HCT116 (cell line): ENCODE results near the gene FLNC. TPM values are rescaled to one million over a fixed set of nuclear protein-coding genes. Genes with fewer than 3 reads are reported as not detected.
A peak's percentile ranks its signal among the peaks of the same experiment; 100 is the strongest.

ENCODE experiments used
- ATAC-seq: fragments of 200-7000 bp; cut with Tn5 transposase; 2 replicates; pipeline ENCODE4 v1.9.1; 2020; ENCODE audit warnings: mild to moderate bottlenecking, moderate library complexity
- BruUV-seq: library from RNA; stranded (reverse); fragments of 400-500 nt; replicated peaks from 2 replicates; lab custom pipeline; 2021; lab: Mats Ljungman, UMichigan
- CTCF ChIA-PET: fragments of 300-600 bp; sonication (Branson Sonifier 250); formaldehyde crosslinking; loops from one replicate; lab custom pipeline; 2021; ENCODE audit warnings: antibody characterized with exemption; lab: Charles Lee
- POLR2A ChIA-PET: fragments of 300-600, 350-600 bp; sonication (Branson Sonifier 250); formaldehyde crosslinking; loops from one replicate; lab custom pipeline; 2021; ENCODE audit warnings: antibody characterized with exemption; lab: Charles Lee
- RAD21 ChIA-PET, 2 experiments: fragments of 300-600 bp; sonication (Branson Sonifier 250); formaldehyde crosslinking; loops; one replicate each; lab custom pipeline; 2023; ENCODE audit warnings: low total read pairs in 2 of 2; ENCODE audit not compliant: uncharacterized antibody in 2 of 2, unreplicated experiment in 2 of 2, low non-redundant PET in 1 of 2; lab: Charles Lee
- DNase-seq: peaks from one replicate; pipeline ENCODE4 v3.0.0-alpha.2; 2010; ENCODE audit warnings: low read depth, low spot score
- H2AFZ ChIP-seq: fragments of 200-600 bp; shearing (Covaris generic), sonication (generic); 2 replicates; pipeline ENCODE4 v1.6.1; 2017; ENCODE audit warnings: low read depth, mixed run types, mixed read lengths, antibody characterized with exemption, low read length; ENCODE audit not compliant: poor library complexity, severe bottlenecking
- H3K27ac ChIP-seq: 2 replicates; pipeline ENCODE4 v1.5.1; 2012; ENCODE audit warnings: low read depth, low read length
- H3K27me3 ChIP-seq: fragments of 200-600 bp; sonication (generic); 2 replicates; pipeline ENCODE4 v1.6.1; 2016; ENCODE audit warnings: mixed run types, low read length, mixed read lengths; ENCODE audit not compliant: insufficient read depth
- H3K36me3 ChIP-seq, 2 experiments: fragments of 200-500 bp in 1 of 2; fragments of 200-600 bp in 1 of 2; sonication (Bioruptor generic) in 1 of 2; sonication (generic) in 1 of 2; 2 replicates each; pipeline versions ENCODE4 v1.5.1 to v1.6.1; 2014 to 2016; ENCODE audit warnings: low read length in 2 of 2, inconsistent platforms in 1 of 2, mixed read lengths in 1 of 2, mixed run types in 1 of 2; ENCODE audit not compliant: insufficient read depth in 2 of 2, control insufficient read depth in 1 of 2
- H3K4me1 ChIP-seq, 2 experiments: fragments of 200-600 bp in 1 of 2; sonication (generic) in 1 of 2; 2 replicates each; pipeline versions ENCODE4 v1.5.1 to v1.6.1; 2012 to 2017; ENCODE audit warnings: low read length in 2 of 2, inconsistent platforms in 1 of 2, mild to moderate bottlenecking in 1 of 2, mixed read lengths in 1 of 2, mixed run types in 1 of 2, moderate library complexity in 1 of 2; ENCODE audit not compliant: insufficient read depth in 2 of 2, control insufficient read depth in 1 of 2
- H3K4me2 ChIP-seq: fragments of 200-600 bp; sonication (generic); 2 replicates; pipeline ENCODE4 v1.6.1; 2017; ENCODE audit warnings: mixed run types, low read length, mixed read lengths
- H3K4me3 ChIP-seq, 2 experiments: fragments of 200-600 bp in 1 of 2; sonication (generic) in 1 of 2; replicated peaks in 1 of 2; 2 replicates each; pipeline ENCODE4 v1.5.1; 2011 to 2016; ENCODE audit warnings: low read length in 2 of 2, control low read depth in 1 of 2, low read depth in 1 of 2, mild to moderate bottlenecking in 1 of 2, mixed read lengths in 1 of 2, mixed run types in 1 of 2
- H3K79me2 ChIP-seq: fragments of 200-600 bp; sonication (generic); 2 replicates; pipeline ENCODE4 v1.6.1; 2017; ENCODE audit warnings: mild to moderate bottlenecking, mixed run types, low read length, moderate library complexity, mixed read lengths; ENCODE audit not compliant: insufficient read depth
- H3K9ac ChIP-seq: fragments of 200-600 bp; sonication (generic); 2 replicates; pipeline ENCODE4 v1.6.1; 2016; ENCODE audit warnings: low read length, mixed read lengths
- H3K9me2 ChIP-seq: fragments of 200-600 bp; sonication (generic), shearing (Covaris generic); 2 replicates; pipeline ENCODE4 v1.6.1; 2017; ENCODE audit warnings: mixed run types, mild to moderate bottlenecking, moderate library complexity; ENCODE audit not compliant: insufficient read depth
- H3K9me3 ChIP-seq, 2 experiments: fragments of 200-500 bp in 1 of 2; fragments of 200-600 bp in 1 of 2; sonication (Bioruptor generic) in 1 of 2; sonication (generic) in 1 of 2; 2 replicates each; pipeline ENCODE4 v1.6.1; 2014 to 2017; ENCODE audit warnings: low read length in 2 of 2, mixed read lengths in 2 of 2, inconsistent platforms in 1 of 2, low read depth in 1 of 2, mild to moderate bottlenecking in 1 of 2, mixed run types in 1 of 2, moderate library complexity in 1 of 2; ENCODE audit not compliant: control insufficient read depth in 1 of 2, insufficient read depth in 1 of 2
- H4K20me1 ChIP-seq: fragments of 200-600 bp; sonication (generic), shearing (Covaris generic); 2 replicates; pipeline ENCODE4 v1.6.1; 2017; ENCODE audit warnings: mixed run types, mild to moderate bottlenecking, moderate library complexity; ENCODE audit not compliant: insufficient read depth
- CTCF ChIP-seq, 3 experiments: fragments of 200-600 bp in 1 of 3; sonication (generic) in 1 of 3; IDR thresholded peaks in 2 of 3; conservative IDR thresholded peaks in 1 of 3; 2 replicates each; pipeline ENCODE4 v1.5.1; 2012 to 2017; ENCODE audit warnings: low read depth in 2 of 3, low read length in 2 of 3, antibody characterized with exemption in 1 of 3, borderline replicate concordance in 1 of 3, control low read depth in 1 of 3, mild to moderate bottlenecking in 1 of 3, mixed read lengths in 1 of 3, mixed run types in 1 of 3, moderate library complexity in 1 of 3; ENCODE audit not compliant: insufficient read depth in 1 of 3
- EGR1 ChIP-seq: IDR thresholded peaks from 2 replicates; pipeline ENCODE4 v1.6.1; 2012; ENCODE audit warnings: low read depth
- ELF1 ChIP-seq: IDR thresholded peaks from 2 replicates; pipeline ENCODE4 v1.6.1; 2012; ENCODE audit warnings: low read depth, borderline replicate concordance
- EZH2 ChIP-seq: fragments of 200-600 bp; sonication (generic); IDR thresholded peaks from 2 replicates; pipeline ENCODE4 v1.6.1; 2017; ENCODE audit warnings: antibody characterized with exemption, mixed run types
- EZH2phosphoT487 ChIP-seq: fragments of 200-600 bp; IDR thresholded peaks from 2 replicates; pipeline ENCODE4 v1.6.1; 2018; ENCODE audit warnings: antibody characterized with exemption, borderline replicate concordance
- FOSL1 ChIP-seq: IDR thresholded peaks from 2 replicates; pipeline ENCODE4 v1.6.1; 2012; ENCODE audit warnings: low read depth
- RAD21 ChIP-seq: IDR thresholded peaks from 2 replicates; pipeline ENCODE4 v1.6.1; 2012; ENCODE audit warnings: low read depth, mild to moderate bottlenecking
- ZFX ChIP-seq: fragments of 450-650 bp; IDR thresholded peaks from 2 replicates; pipeline ENCODE4 v1.6.1; 2017
- intact Hi-C: fragments of 100-400 bp; cut with micrococcal nuclease; formaldehyde crosslinking; loops from 2 replicates; pipeline ENCODE4 v1.10.0; 2022
- total RNA-seq: library from RNA; stranded (reverse); gene quantifications from one replicate; pipeline ENCODE4 v1.2.1, GENCODE V29; 2021; ENCODE audit not compliant: unreplicated experiment
- TF ChIP-seq, protein P1 (sequence below): IDR thresholded peaks from 2 replicates; pipeline ENCODE4 v1.6.1; 2012

FLNC gene
- total RNA-seq, 1 experiment from 2014 or later: 42.8 TPM

DNA sequence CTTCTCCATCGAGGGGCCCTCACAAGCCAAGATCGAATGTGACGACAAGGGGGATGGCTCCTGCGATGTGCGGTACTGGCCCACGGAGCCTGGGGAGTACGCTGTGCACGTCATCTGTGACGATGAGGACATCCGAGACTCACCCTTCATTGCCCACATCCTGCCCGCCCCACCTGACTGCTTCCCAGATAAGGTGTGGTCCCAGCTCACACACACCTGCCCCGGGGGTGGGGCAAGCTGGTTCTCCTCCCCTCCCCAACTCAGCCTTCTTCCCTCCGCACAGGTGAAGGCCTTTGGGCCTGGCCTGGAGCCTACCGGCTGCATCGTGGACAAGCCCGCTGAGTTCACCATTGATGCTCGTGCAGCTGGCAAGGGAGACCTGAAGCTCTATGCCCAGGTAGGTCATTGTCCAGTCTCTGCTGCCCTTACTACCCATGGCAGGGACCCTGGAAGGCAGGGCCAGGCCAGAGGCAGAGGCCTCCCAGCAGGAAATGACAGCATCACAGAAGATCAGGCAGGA lies 11.0 kb downstream of the FLNC start:
- TF ChIP-seq, protein P1, sequence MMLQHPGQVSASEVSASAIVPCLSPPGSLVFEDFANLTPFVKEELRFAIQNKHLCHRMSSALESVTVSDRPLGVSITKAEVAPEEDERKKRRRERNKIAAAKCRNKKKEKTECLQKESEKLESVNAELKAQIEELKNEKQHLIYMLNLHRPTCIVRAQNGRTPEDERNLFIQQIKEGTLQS: no peak
- TF ChIP-seq, all 23 proteins: peak for 0

DNA sequence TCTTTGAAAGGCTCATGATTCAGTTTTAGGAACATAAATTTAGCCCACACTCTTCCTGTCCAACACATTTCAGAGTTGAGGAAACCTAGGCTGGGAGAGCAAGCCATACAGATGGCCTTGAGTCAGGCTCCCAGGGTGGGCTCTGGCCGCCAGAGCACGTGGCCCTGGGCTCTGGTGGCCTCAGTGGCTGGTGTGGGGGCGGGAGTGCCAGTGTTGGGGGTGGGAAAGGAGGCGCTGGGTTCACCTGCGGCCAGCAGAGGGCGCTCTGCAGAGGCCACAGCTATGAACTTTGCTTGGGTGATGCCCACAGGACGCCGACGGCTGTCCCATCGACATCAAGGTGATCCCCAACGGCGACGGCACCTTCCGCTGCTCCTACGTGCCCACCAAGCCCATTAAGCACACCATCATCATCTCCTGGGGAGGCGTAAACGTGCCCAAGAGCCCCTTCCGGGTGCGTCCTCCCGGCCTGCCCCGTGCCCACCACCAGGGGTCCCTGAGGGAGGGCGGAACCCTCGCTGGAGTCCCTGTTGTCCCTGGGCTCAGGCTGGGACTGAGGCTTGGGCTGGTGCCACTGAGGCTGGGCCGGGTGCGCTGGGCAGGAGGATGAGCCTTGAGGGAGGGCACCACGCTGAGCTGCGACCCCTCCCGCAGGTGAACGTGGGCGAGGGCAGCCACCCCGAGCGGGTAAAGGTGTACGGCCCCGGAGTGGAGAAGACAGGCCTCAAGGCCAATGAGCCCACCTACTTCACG lies 11.9 kb downstream of the FLNC start:
- intact Hi-C loops: no loop called here
- Histone ChIP-seq H3K4me3 (no peak overlapping the region), H3K9me3 (no peaks in the 10 kb centered on the region), H3K9ac (no peak overlapping the region), H3K36me3 (peaks cover 0 to 28% of the 10 kb centered on the region in 2 experiments; a peak in 1 of 4 replicates), H3K9me2 (no peaks in the 10 kb centered on the region), H4K20me1 (no peaks in the 10 kb centered on the region), H3K4me2 (no peak overlapping the region), H2AFZ (no peak overlapping the region), H3K4me1 (peaks cover 0 to 8% of the 10 kb centered on the region in 2 experiments; a peak in 2 of 4 replicates), H3K27me3 (no peaks in the 10 kb centered on the region), H3K27ac (no peak overlapping the region), H3K79me2 (no peaks in the 10 kb centered on the region)
- no TSS peak for BruUV-seq
- TF ChIP-seq EGR1 (peak; percentile 91), FOSL1 (no peak), RAD21 (no peak; the same call in 1 of the 2 replicates), EZH2 (no peak), ZFX (no peak), CTCF (IDR thresholded peaks at IDR 0.05 in 2 of 3, conservative IDR thresholded peaks at IDR 0.05 in 1 of 3; ENCODE audit: borderline replicate concordance in 1 of 3, insufficient read depth in 1 of 3, low read depth in 2 of 3, low read length in 2 of 3) (peak; percentile 63 to 84 (median 65)), EZH2phosphoT487 (no peak), ELF1 (no peak)
- peak; percentile 83 for ATAC-seq
- ChIA-PET CTCF (interaction anchor here (0.5 to 2.1 kb wide), 9 partner anchors 8 to 346 kb away, joined by 3 to 12 read pairs (median 5); partner anchors contain the start of genes ATP6V1F, GARIN1A and SMO), POLR2A (no interaction called here), RAD21 (interaction anchor here in 1 of 2 experiments (0.8 kb wide), 1 partner anchor 38 kb away, joined by 3 read pairs; no protein-coding TSS in a partner anchor)
- DNase-seq: no peak

More for the DNA sequence above, 11.0 kb downstream of the FLNC start:
- no peak for ATAC-seq
- H3K9ac ChIP-seq: no peak overlapping the region
- peaks cover 0 to 8% of the 10 kb centered on the region in 2 experiments; a peak in 2 of 4 replicates for H3K4me1 ChIP-seq
- no TSS peak for BruUV-seq
- H3K9me2 ChIP-seq: no peaks in the 10 kb centered on the region
- no peak overlapping the region for H3K27ac ChIP-seq
- H3K27me3 ChIP-seq: no peaks in the 10 kb centered on the region
- RAD21 ChIA-PET: interaction anchor here in 1 of 2 experiments (0.8 kb wide), 1 partner anchor 39 kb away, joined by 3 read pairs; no protein-coding TSS in a partner anchor
- intact Hi-C loops: no loop called here
- DNase-seq: no peak
- H3K36me3 ChIP-seq: peaks cover 0 to 28% of the 10 kb centered on the region in 2 experiments; a peak in 1 of 4 replicates
- no peak overlapping the region for H2AFZ ChIP-seq
- H3K4me3 ChIP-seq: no peak overlapping the region
- H3K79me2 ChIP-seq: no peaks in the 10 kb centered on the region
- H3K9me3 ChIP-seq: no peaks in the 10 kb centered on the region
- no peaks in the 10 kb centered on the region for H4K20me1 ChIP-seq
- no peak overlapping the region for H3K4me2 ChIP-seq
- POLR2A ChIA-PET: no interaction called here
- CTCF ChIA-PET: interaction anchor here (2.1 kb wide), 1 partner anchor 8 kb away, joined by 11 read pairs; no protein-coding TSS in a partner anchor
